Brain pericyte (primary cell): ENCODE data around the gene SCCPDH.

Experiments
- DNase-seq: peaks from one replicate; pipeline ENCODE4 v3.0.0-alpha.2; 2012; ENCODE audit warnings: low read depth, low spot score

Gene SCCPDH

GRCh38 chr1:246750752-246751151 is 26.5 kb downstream of the SCCPDH start:
- no peak for DNase-seq

GRCh38 chr1:246753670-246754535 is 29.7 kb downstream of the SCCPDH start:
- peak; percentile 22 for DNase-seq

GRCh38 chr1:246755419-246755818 is 31.2 kb downstream of the SCCPDH start:
- DNase-seq = no peak

- DNase-seq = no peak
Measured at GRCh38 chr1:246760422-246761347, 36.5 kb downstream of the SCCPDH start.

- DNase-seq = no peak
Measured at GRCh38 chr1:246761396-246761795, 37.2 kb downstream of the SCCPDH start.

- no peak for DNase-seq
Measured at GRCh38 chr1:246765521-246765920, 41.3 kb downstream of the SCCPDH start.

- no peak for DNase-seq
Measured at GRCh38 chr1:246768403-246769020, 44.3 kb downstream of the SCCPDH start.

GRCh38 chr1:246769306-246769705 is 45.1 kb downstream of the SCCPDH start:
- no peak for DNase-seq

GRCh38 chr1:246771366-246771765 is 47.2 kb downstream of the SCCPDH start:
- no peak for DNase-seq

GRCh38 chr1:246772686-246773085 is 48.5 kb downstream of the SCCPDH start:
- DNase-seq = no peak

- DNase-seq = no peak
Measured at GRCh38 chr1:246773213-246773641, 49.0 kb downstream of the SCCPDH start.

GRCh38 chr1:246775531-246776385 is 51.5 kb downstream of the SCCPDH start:
- DNase-seq = no peak

- DNase-seq = no peak
Measured at GRCh38 chr1:246776923-246777322, 52.7 kb downstream of the SCCPDH start.

GRCh38 chr1:246778663-246779062 is 54.5 kb downstream of the SCCPDH start:
- no peak for DNase-seq

GRCh38 chr1:246779561-246780175 is 55.5 kb downstream of the SCCPDH start:
- DNase-seq = no peak

- no peak for DNase-seq
Measured at GRCh38 chr1:246780264-246780663, 56.1 kb downstream of the SCCPDH start.

- DNase-seq = no peak
Measured at GRCh38 chr1:246781212-246781611, 57.0 kb downstream of the SCCPDH start.

- DNase-seq = peak; percentile 65
Measured at GRCh38 chr1:246782120-246782900, 58.1 kb downstream of the SCCPDH start.

- peak; percentile 89 for DNase-seq
Measured at GRCh38 chr1:246784621-246785493, 60.6 kb downstream of the SCCPDH start.
